DOHH2 (cell line): Measurements from ENCODE around the gene ORC5.
A peak's percentile ranks its signal among the peaks of the same experiment; 100 is the strongest.

Experiments used
- H3F3A ChIP-seq: fragments of 200-600 bp; sonication (generic), shearing (Covaris generic); 2 replicates; pipeline ENCODE4 v1.6.0; 2016; ENCODE audit warnings: antibody characterized with exemption, mild to moderate bottlenecking; ENCODE audit not compliant: control insufficient read depth, insufficient read depth
- H3K27ac ChIP-seq: fragments of 200-600 bp; sonication (generic); 2 replicates; pipeline ENCODE4 v1.5.1; 2014; ENCODE audit warnings: low read depth, mild to moderate bottlenecking, low read length, moderate library complexity
- H3K27me3 ChIP-seq: fragments of 200-600 bp; sonication (generic); 2 replicates; pipeline ENCODE4 v1.6.1; 2014; ENCODE audit warnings: mild to moderate bottlenecking, low read length, mixed read lengths; ENCODE audit not compliant: control insufficient read depth
- H3K36me3 ChIP-seq: fragments of 200-600 bp; sonication (generic); 2 replicates; pipeline ENCODE4 v1.6.1; 2014; ENCODE audit warnings: mild to moderate bottlenecking, low read length, moderate library complexity, mixed read lengths; ENCODE audit not compliant: control insufficient read depth
- H3K4me1 ChIP-seq: fragments of 200-600 bp; sonication (generic); 2 replicates; pipeline ENCODE4 v1.6.1; 2014; ENCODE audit warnings: mild to moderate bottlenecking, low read length, mixed read lengths; ENCODE audit not compliant: control insufficient read depth
- H3K4me2 ChIP-seq: fragments of 200-600 bp; sonication (generic); 2 replicates; pipeline ENCODE4 v1.6.0; 2014; ENCODE audit warnings: mild to moderate bottlenecking, low read length, moderate library complexity
- H3K4me3 ChIP-seq: fragments of 200-600 bp; sonication (generic); 2 replicates; pipeline ENCODE4 v1.5.1; 2014; ENCODE audit warnings: mild to moderate bottlenecking, low read length, mixed read lengths
- H3K79me2 ChIP-seq: fragments of 200-600 bp; sonication (generic); 2 replicates; pipeline ENCODE4 v1.6.1; 2014; ENCODE audit warnings: mild to moderate bottlenecking, low read length, mixed read lengths; ENCODE audit not compliant: control insufficient read depth
- H3K9me2 ChIP-seq: fragments of 200-600 bp; sonication (generic); replicated peaks from 2 replicates; pipeline ENCODE4 v1.6.1; 2014; ENCODE audit warnings: mild to moderate bottlenecking, low read length, mixed read lengths; ENCODE audit not compliant: control insufficient read depth
- H3K9me3 ChIP-seq: fragments of 200-600 bp; sonication (generic); 2 replicates; pipeline ENCODE4 v1.6.1; 2014; ENCODE audit warnings: antibody characterized with exemption, low read length, mixed read lengths; ENCODE audit not compliant: control insufficient read depth, insufficient read depth
- H4K20me1 ChIP-seq: fragments of 200-600 bp; sonication (generic); 2 replicates; pipeline ENCODE4 v1.6.0; 2014; ENCODE audit warnings: low read depth, mild to moderate bottlenecking, antibody characterized with exemption, low read length, moderate library complexity; ENCODE audit not compliant: control insufficient read depth, insufficient read depth
- CTCF ChIP-seq: fragments of 200-600 bp; sonication (generic); IDR thresholded peaks from one replicate; pipeline ENCODE4 v1.5.1; 2014; ENCODE audit warnings: antibody characterized with exemption, mild to moderate bottlenecking, low read depth, low read length; ENCODE audit not compliant: poor library complexity, severe bottlenecking
- EZH2phosphoT487 ChIP-seq: fragments of 200-600 bp; sonication (generic); IDR thresholded peaks from 2 replicates; pipeline ENCODE4 v1.6.1; 2017; ENCODE audit warnings: borderline replicate concordance, mild to moderate bottlenecking, antibody characterized with exemption, low read length, moderate library complexity, mixed read lengths

The ORC5 gene

GRCh38 chr7:104161244-104161643 is 46.6 kb downstream of the ORC5 start:
- Histone ChIP-seq H3K27me3 (no peaks in the 10 kb centered on the region), H3K79me2 (no peaks in the 10 kb centered on the region), H3K9me2 (no peaks in the 10 kb centered on the region), H3K27ac (no peak overlapping the region), H3K36me3 (peaks cover 65% of the 10 kb centered on the region), H4K20me1 (no peaks in the 10 kb centered on the region), H3K4me1 (no peaks in the 10 kb centered on the region), H3K4me2 (no peak overlapping the region), H3K9me3 (no peaks in the 10 kb centered on the region), H3F3A (peaks cover 13% of the 10 kb centered on the region), H3K4me3 (no peak overlapping the region)
- no peak for TF ChIP-seq CTCF
- TF ChIP-seq EZH2phosphoT487: no peak

GRCh38 chr7:104160375-104160774 is 47.4 kb downstream of the ORC5 start:
- H3K27me3 ChIP-seq: no peaks in the 10 kb centered on the region
- H4K20me1 ChIP-seq: no peaks in the 10 kb centered on the region
- no peaks in the 10 kb centered on the region for H3K9me3 ChIP-seq
- peaks cover 13% of the 10 kb centered on the region for H3F3A ChIP-seq
- no peak overlapping the region for H3K4me3 ChIP-seq
- H3K36me3 ChIP-seq: peaks cover 63% of the 10 kb centered on the region
- TF ChIP-seq EZH2phosphoT487: no peak
- peak; percentile 41 for TF ChIP-seq CTCF
- no peaks in the 10 kb centered on the region for H3K79me2 ChIP-seq
- no peaks in the 10 kb centered on the region for H3K4me1 ChIP-seq
- no peak overlapping the region for H3K27ac ChIP-seq
- H3K4me2 ChIP-seq: no peak overlapping the region
- no peaks in the 10 kb centered on the region for H3K9me2 ChIP-seq

GRCh38 chr7:104156842-104157277 is 51.0 kb downstream of the ORC5 start:
- H3K4me2 ChIP-seq: no peak overlapping the region
- H3F3A ChIP-seq: peaks cover 13% of the 10 kb centered on the region
- H3K4me1 ChIP-seq: no peaks in the 10 kb centered on the region
- H3K36me3 ChIP-seq: peaks cover 58% of the 10 kb centered on the region
- H4K20me1 ChIP-seq: no peaks in the 10 kb centered on the region
- H3K9me3 ChIP-seq: no peaks in the 10 kb centered on the region
- H3K4me3 ChIP-seq: no peak overlapping the region
- no peaks in the 10 kb centered on the region for H3K9me2 ChIP-seq
- H3K27me3 ChIP-seq: no peaks in the 10 kb centered on the region
- TF ChIP-seq CTCF (peak; percentile 76), EZH2phosphoT487 (no peak)
- H3K79me2 ChIP-seq: no peaks in the 10 kb centered on the region
- H3K27ac ChIP-seq: no peak overlapping the region
